Measurements from ENCODE around the gene CYBC1. TPM values are rescaled to one million over a fixed set of nuclear protein-coding genes. Genes with fewer than 3 reads are reported as not detected.

CYBC1 gene
- total RNA-seq, result 61.9 and 64.6 TPM in 2 replicates
- polyA plus RNA-seq, result 76.6 and 81.6 TPM in 2 replicates

DNA sequence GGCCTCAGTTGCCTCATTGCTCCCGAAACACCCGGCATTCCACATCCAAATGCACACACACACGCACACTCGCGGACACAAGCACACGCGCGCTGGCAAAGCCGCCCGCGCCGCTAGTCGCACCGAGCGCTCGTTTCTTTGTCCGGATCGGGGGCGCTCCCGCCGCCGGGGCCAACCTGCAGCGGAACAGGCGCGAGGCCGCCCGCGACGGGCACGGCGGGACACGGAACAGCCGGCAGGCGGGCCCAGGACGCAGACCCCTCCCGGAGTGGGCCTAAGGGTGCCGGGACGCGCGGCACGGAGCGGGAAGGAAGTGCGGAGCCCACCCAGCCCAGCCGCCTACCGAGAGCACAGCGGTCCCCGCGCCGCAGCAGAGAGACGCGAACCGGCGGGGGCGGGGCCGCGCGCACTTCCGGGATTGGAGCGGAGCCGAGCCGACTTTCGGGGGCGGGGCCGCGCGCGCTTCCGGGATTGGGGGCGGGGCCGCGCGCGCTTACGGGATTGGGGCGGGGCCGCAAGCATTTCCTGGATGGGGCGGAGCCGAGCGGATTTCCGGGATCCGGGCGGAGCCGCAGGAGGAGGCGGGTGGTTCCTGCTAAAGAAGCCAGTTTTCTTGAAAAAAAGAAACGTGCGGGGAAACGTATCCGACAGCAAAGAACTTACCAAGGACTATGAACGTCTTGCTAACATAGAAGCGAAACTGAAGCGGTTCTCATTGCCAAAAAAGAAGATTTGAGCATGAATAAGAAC lies at the start of gene CYBC1:
TSS of gene CYBC1 (minus strand) at position 396 of the 750 bp plus-strand sequence. CDS start 1,498 bp downstream, outside the sequence.
- Histone ChIP-seq H3K27me3 (no peaks in the 10 kb centered on the region), H3K9me2 (replicated peaks; ENCODE audit: insufficient read depth) (no peaks in the 10 kb centered on the region), H3K27ac (peak within 1 kb of the TSS; percentile 86), H3K4me3 (peak within 1 kb of the TSS; percentile 70), H3K4me2 (peak within 1 kb of the TSS; percentile 88), H4K20me1 (ENCODE audit: insufficient read depth, poor library complexity, severe bottlenecking) (no peaks in the 10 kb centered on the region), H3K36me3 (replicated peaks; ENCODE audit: insufficient read depth, low read depth) (no peaks in the 10 kb centered on the region), H3K9me3 (ENCODE audit: low read depth) (no peaks in the 10 kb centered on the region), H3K79me2 (peaks cover 16% of the 10 kb centered on the region), H2AFZ (peak within 1 kb of the TSS; percentile 66), H3K4me1 (ENCODE audit: insufficient read depth) (peaks cover 10% of the 10 kb centered on the region)
- 2% methylated on average over 62 of the region's 91 CpGs for WGBS (ENCODE audit: low lambda C conversion rate, missing lambda C conversion rate)
- no peak for TF ChIP-seq EZH2phosphoT487 (IDR thresholded peaks at IDR 0.05; ENCODE audit: low read depth, severe bottlenecking, unreplicated experiment)
- no peak for TF ChIP-seq EZH2 (IDR thresholded peaks at IDR 0.05; ENCODE audit: borderline replicate concordance)
- TF ChIP-seq, protein P1, sequence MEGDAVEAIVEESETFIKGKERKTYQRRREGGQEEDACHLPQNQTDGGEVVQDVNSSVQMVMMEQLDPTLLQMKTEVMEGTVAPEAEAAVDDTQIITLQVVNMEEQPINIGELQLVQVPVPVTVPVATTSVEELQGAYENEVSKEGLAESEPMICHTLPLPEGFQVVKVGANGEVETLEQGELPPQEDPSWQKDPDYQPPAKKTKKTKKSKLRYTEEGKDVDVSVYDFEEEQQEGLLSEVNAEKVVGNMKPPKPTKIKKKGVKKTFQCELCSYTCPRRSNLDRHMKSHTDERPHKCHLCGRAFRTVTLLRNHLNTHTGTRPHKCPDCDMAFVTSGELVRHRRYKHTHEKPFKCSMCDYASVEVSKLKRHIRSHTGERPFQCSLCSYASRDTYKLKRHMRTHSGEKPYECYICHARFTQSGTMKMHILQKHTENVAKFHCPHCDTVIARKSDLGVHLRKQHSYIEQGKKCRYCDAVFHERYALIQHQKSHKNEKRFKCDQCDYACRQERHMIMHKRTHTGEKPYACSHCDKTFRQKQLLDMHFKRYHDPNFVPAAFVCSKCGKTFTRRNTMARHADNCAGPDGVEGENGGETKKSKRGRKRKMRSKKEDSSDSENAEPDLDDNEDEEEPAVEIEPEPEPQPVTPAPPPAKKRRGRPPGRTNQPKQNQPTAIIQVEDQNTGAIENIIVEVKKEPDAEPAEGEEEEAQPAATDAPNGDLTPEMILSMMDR (IDR thresholded peaks at IDR 0.05; ENCODE audit: poor library complexity), result no peak
- peak; percentile 98 for DNase-seq (ENCODE audit: low spot score)

DNA sequence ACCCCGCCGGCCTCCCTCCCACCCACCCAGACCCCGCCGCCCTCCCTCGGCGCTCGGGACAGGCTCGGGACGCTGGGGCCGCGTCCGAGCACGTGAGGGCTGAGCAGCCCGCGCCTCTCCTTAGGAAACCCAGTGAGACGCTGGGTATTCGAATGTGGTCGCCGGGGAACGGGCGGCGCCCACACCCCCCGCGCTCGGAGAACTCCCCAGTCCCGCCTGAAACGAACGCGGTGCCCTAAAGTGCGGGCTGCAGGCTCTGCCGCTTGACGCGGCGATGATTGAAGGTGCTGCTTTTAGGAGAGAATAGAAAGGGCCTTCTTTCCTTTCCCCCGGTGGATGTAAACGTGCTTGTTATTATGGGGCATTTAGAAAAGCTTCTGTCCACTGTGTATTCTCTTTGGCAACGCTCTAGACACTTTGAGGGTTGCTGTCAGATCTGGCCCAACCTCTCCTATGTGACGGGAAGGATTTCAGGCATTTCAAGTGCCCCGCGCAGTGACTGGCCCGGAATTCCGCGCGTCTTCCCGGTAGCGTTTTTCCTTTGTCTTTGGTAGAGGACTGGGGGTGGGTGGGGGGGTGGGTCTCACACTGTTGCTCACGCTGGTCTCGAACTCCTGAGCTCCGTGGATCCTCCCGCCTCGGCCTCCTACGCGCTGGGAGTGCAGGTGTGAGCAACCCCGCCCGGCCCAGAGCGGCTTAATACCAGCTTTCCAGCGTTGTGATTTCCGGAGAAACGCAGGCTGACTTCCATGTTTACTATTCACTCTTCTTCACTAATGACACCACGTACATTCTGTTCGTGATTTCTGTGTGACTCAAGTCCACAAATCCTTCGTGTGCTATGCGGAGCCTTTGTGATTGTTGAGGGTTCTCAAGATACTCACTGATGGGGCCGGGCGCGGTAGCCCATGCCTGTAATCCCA lies 47.2 kb upstream of the CYBC1 start:
- DNase-seq (ENCODE audit: low spot score), result peak; percentile 35
- peak overlapping the region; percentile 66 for H3K4me3 ChIP-seq
- H3K27me3 ChIP-seq, result no peaks in the 10 kb centered on the region
- TF ChIP-seq EZH2 (IDR thresholded peaks at IDR 0.05; ENCODE audit: borderline replicate concordance) (no peak), EZH2phosphoT487 (IDR thresholded peaks at IDR 0.05; ENCODE audit: low read depth, severe bottlenecking, unreplicated experiment) (no peak)
- TF ChIP-seq, protein P1 (IDR thresholded peaks at IDR 0.05; ENCODE audit: poor library complexity), result no peak
- H3K4me2 ChIP-seq, result peak overlapping the region; percentile 98
- H3K9me2 ChIP-seq (replicated peaks; ENCODE audit: insufficient read depth), result no peaks in the 10 kb centered on the region
- no peaks in the 10 kb centered on the region for H3K79me2 ChIP-seq
- H4K20me1 ChIP-seq (ENCODE audit: insufficient read depth, poor library complexity, severe bottlenecking), result no peaks in the 10 kb centered on the region
- peak overlapping the region; percentile 95 for H2AFZ ChIP-seq
- H3K4me1 ChIP-seq (ENCODE audit: insufficient read depth), result peaks cover 3% of the 10 kb centered on the region
- H3K27ac ChIP-seq, result peak overlapping the region; percentile 87
- H3K36me3 ChIP-seq (replicated peaks; ENCODE audit: insufficient read depth, low read depth), result no peaks in the 10 kb centered on the region
- no peaks in the 10 kb centered on the region for H3K9me3 ChIP-seq (ENCODE audit: low read depth)
- 18% methylated on average over 53 of the region's 66 CpGs for WGBS (ENCODE audit: low lambda C conversion rate, missing lambda C conversion rate)

DNA sequence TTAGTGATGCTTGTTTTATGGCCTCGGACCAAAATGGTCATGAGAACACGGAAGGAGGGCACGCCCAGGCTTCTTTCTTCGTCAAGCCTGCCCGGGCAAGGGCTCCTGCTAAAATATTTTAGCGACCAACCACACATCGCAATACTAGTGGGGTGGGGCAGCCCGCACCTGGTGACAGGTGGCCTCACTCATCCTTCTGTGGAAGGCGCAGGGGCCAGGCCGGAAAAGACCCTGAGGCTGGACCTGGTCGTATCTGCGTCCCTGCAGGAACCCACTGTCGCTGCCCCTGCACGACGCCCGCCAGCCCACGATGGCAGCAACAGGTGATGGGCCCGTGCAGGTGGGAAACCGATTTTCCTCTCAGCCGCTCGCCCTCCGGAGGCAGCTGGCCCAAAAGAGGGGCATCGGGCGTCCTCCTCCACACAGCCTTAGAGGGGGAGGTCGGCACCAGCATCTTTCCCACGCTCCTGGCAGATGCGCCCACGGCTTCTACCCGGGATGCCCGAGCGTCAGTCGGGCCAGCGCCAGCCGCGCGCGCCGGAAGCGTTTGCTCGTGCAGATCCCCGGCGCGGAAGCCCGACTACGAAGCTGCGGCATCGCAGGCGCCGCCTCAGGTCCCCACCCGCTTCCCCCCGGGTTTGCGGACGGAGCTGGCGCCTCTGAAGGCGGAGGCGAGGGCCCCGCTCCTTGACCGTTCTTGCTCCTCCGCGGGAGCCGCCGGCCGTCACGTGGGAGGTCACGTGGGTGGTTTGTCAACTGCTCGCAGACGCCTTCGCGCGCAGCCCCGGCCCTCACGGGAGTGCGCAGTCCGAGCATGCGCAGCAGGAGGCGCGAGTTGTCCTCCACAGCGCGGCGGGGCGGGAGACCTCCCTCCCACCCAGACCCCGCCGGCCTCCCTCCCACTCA lies 46.2 kb upstream of the CYBC1 start:
- no peaks in the 10 kb centered on the region for H3K9me2 ChIP-seq (replicated peaks; ENCODE audit: insufficient read depth)
- H3K9me3 ChIP-seq (ENCODE audit: low read depth), result no peaks in the 10 kb centered on the region
- H2AFZ ChIP-seq, result peak overlapping the region; percentile 73
- no peak for TF ChIP-seq EZH2phosphoT487 (IDR thresholded peaks at IDR 0.05; ENCODE audit: low read depth, severe bottlenecking, unreplicated experiment)
- TF ChIP-seq EZH2 (IDR thresholded peaks at IDR 0.05; ENCODE audit: borderline replicate concordance), result no peak
- TF ChIP-seq, protein P1 (IDR thresholded peaks at IDR 0.05; ENCODE audit: poor library complexity), result no peak
- H3K36me3 ChIP-seq (replicated peaks; ENCODE audit: insufficient read depth, low read depth), result no peaks in the 10 kb centered on the region
- no peaks in the 10 kb centered on the region for H3K79me2 ChIP-seq
- H3K4me3 ChIP-seq, result peak overlapping the region; percentile 41
- peak; percentile 99 for DNase-seq (ENCODE audit: low spot score)
- peak overlapping the region; percentile 59 for H3K27ac ChIP-seq
- no peaks in the 10 kb centered on the region for H4K20me1 ChIP-seq (ENCODE audit: insufficient read depth, poor library complexity, severe bottlenecking)
- WGBS (ENCODE audit: low lambda C conversion rate, missing lambda C conversion rate), result 26% methylated on average over 64 of the region's 83 CpGs
- H3K4me1 ChIP-seq (ENCODE audit: insufficient read depth), result peaks cover 3% of the 10 kb centered on the region
- peak overlapping the region; percentile 98 for H3K4me2 ChIP-seq
- no peaks in the 10 kb centered on the region for H3K27me3 ChIP-seq

Measured in hepatocyte (in vitro differentiated cells).